NCI-H2029 treated with DMSO at 0.1 percent for 48 hours (cell line): ENCODE data around the gene ANKRD11.

ENCODE experiments used
- DNase-seq: peaks from one replicate; lab custom pipeline; 2025; lab: John Stamatoyannopoulos, UW

The ANKRD11 gene

DNA sequence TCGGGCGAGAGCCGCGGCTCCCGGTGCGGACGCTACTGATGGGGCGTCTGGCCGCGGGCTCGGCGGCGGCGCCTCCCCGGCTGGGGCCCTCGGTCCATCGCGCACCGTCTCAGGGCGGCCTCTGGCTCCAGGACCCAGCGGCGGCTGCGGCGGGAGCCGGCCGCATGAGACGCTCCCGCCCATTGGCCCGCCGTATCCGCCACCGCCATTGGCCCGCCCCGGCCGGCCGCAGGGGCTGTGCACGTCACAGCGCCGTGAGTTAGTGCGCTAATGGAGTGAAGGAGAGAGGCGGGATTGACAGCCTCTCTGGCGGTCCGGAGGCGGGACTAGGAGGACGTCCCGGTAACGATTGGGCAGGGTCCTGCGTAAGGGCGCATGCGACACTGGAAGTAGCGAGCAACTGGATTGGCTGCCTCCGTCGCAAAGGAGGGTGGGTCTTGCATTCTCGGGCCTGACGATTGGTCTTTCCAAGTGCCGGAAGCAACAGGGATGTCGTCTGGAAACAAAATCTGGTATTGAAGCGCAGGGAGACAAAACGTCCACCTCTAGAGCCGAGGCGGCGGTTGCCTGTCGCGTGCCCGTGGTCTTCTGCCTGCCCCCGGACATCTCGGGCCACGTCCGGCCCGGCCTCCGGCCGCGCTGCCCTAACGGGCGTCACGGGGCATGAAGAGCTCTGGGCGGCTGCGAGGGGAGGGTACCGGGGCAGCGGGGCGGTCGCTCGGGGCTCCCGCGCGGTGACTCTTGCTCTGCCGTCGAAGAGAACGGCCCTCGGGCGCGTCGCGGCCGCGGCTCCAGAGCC is at the start of gene ANKRD11:
Gene ANKRD11, minus strand, starts transcription at position 123 of the 799 bp plus-strand sequence. CDS start 173,542 bp downstream, outside the sequence.
- DNase-seq, result peak; percentile 62

DNA sequence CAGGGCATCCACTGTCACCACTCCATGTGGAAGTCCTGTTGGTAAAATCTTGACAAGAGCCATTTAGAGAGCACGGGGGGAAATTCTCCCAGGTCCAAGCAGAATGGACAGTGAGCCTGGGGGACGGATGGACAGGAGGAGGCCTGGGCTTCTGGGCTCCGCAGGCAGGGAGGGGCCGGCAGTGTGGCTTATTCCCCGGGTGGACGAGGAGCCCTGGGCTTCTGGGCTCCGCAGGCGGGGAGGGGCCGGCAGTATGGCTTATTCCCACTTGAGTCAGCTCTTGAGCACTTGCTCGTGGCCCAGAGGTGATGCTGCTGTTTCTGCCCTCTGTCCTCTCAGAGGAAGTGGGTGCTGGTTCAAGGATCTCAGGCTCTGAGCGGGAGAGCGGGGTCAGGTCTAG is 47.9 kb upstream of the ANKRD11 start:
- DNase-seq, result no peak

DNA sequence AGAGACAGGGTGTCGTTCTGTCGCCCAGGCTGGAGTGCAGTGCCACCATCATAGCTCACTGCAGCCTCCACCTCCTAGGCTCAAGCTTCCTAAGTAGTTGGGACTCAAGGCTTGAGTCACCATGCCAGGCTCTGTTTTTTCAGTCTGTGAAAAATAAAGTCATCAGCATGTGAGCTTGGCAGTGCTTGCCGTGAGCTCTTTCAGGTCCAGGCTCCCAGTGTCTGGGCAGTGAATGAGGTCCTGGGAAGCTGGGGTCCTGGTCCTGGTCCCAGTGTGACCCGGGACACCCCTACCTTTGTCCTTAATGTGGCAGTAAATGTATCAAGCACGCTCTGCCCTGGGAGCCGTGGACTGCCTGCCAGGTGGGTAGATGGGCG is 47.2 kb upstream of the ANKRD11 start:
- no peak for DNase-seq

DNA sequence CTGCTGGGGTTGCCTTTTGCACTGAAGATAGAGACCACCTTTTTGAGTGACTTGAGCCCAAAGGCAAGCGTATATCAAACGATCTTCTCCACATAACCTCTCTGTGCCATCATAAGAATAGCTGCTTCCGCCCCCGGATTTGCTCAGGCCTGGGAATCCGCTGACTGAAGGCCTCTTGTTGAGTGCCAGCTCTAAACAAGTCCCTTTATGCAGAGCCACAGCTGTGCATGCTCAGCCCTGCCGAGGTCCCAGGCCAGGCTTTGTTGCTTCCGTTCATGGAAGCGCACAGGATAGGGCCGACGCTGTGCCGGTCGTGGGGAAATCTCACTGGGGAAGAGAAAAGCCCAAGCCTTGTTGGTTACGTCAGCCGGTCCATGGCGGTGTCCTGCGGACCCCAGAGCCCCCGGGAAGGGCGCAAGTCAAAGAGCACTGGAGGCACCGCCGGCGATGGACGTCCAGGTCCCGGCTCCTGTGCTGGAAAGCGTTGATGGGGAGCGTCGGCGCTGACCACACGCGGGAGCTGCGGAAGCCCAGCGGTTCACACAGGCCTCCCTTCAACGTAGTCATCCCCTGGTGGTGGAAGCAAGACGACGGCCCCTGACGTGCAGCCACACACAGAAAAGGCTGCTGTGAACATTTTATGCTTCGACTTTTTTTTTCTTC is 46.7 kb upstream of the ANKRD11 start:
- no peak for DNase-seq

DNA sequence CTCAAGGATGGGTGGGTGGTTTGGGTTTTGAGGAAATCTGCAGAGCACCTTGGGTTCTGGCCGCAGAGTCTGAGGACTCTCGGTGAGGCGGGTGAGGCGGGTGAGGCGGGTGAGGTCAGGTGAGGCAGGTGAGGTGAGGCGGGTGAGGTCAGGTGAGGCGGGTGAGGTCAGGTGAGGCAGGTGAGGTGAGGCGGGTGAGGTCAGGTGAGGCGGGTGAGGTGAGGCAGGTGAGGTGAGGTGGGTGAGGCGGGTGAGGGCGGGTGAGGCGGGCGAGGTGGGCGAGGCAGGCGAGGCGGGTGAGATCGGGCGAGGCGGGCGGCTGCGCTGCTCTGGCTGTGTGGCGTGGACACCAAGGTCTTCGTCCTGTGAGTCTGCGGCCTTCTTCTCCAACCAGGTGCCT is 46.0 kb upstream of the ANKRD11 start:
- DNase-seq, result no peak

DNA sequence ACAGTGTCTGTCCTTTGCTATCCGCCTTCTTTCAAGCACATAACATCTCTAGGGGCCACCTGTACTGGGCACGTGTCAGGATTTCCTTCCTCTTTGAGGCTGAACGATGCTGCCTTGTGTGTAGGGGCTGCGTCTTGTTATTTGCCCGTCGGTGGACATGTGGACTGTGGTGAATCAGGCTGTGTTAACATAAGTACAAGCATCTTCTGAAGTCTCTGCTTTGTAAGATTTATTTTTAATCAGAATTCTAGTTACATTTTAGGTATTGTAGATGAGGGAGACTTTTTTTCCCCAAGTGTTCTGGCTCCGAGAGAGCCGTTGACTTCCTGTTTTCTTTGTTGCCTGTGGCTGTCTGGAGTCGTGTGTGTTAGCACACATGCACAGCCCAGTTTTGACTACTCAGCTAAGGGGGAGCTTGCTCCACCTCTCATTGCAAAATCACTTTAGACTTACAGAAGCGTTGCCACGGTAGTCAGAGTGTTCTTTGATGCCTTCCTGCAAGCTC is 43.9 kb upstream of the ANKRD11 start:
- no peak for DNase-seq

DNA sequence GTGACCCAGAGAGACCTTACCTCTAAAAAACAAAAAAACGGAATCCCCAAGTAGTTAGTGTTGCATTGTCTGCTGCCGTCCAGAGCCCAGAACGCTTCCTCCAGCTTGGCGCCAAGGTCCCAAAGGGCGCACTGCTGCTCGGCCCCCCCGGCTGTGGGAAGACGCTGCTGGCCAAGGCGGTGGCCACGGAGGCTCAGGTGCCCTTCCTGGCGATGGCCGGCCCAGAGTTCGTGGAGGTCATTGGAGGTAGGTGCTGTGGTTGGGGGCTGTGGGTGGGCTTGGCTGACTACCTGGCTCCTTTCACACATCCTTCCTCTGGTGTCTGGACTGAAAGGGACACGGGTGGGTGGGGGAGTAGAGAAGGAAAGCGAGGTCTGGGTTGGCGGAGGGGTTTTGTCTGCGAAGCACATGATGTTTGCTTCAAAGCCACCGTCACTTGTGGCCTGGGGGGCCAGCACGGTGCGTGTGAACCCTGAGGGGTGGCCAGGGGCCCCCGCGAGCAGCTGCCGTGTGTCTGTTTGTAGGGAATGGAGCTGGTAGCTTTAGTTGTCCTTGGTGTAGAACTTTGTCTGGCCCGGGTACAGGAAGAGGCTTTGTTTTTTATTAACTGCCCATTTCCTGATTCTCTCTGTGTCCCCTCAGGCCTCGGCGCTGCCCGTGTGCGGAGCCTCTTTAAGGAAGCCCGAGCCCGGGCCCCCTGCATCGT is 41.6 kb upstream of the ANKRD11 start:
- no peak for DNase-seq

DNA sequence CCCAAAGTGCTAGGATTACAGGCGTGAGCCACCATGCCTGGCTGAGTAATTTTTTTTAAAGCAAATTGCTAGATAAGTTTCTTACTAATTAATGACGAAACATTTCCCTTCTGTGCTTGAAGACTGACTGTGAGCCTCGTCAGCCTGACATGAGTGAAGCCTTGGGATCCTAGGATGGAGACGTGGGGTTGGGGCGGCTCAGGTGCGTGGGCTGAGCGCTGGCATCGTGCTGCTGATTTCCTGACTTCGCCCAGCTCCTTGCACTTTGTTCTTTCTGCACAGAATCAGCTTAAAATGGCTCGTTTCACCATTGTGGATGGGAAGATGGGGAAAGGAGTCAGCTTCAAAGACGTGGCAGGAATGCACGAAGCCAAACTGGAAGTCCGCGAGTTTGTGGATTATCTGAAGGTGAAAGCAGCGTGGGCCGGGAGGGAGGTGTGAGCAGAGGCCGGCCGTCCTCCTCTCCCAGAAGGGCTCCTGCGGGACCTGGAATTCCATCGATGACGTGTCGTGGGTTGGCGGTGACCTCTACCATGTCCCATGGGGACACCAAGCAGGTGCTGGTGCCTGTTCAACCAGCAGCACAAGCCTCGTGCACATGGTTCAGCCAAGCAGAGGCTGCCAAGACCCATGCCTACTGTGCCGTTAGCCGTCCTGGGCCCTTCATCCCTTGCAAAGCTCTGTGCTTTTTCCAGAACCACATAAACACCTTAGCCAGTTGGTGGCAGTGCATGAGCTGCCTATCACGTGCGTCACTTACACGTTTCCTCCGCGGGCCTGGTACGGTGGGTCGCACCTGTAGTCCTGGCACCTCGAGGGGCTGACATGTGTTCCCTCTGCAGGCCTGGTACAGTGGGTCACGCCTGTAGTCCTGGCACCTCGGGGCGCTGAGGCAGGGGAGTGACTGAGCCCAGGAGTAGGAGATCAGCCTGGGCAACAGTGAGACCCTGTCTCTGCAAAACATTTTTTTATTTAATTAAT is 40.3 kb upstream of the ANKRD11 start:
- no peak for DNase-seq

DNA sequence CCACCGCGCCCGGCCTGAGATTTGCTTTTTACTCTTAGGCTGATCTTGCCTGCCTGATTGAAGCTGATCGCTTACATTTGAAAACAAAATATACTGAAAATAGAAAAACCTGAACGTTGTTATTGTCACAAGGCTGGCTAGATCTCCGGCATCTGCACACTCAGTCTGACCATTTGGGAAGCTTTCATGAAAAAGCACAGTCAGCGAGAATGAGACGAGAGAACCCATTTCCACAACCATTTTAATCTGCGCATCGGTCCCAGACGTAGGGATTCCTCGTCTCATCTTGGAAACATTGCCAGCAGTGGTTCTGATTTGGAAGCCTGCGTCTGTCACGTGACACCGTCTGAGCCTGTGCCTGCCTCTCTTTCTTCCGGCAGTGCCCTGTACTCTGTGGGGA is 38.7 kb upstream of the ANKRD11 start:
- no peak for DNase-seq

DNA sequence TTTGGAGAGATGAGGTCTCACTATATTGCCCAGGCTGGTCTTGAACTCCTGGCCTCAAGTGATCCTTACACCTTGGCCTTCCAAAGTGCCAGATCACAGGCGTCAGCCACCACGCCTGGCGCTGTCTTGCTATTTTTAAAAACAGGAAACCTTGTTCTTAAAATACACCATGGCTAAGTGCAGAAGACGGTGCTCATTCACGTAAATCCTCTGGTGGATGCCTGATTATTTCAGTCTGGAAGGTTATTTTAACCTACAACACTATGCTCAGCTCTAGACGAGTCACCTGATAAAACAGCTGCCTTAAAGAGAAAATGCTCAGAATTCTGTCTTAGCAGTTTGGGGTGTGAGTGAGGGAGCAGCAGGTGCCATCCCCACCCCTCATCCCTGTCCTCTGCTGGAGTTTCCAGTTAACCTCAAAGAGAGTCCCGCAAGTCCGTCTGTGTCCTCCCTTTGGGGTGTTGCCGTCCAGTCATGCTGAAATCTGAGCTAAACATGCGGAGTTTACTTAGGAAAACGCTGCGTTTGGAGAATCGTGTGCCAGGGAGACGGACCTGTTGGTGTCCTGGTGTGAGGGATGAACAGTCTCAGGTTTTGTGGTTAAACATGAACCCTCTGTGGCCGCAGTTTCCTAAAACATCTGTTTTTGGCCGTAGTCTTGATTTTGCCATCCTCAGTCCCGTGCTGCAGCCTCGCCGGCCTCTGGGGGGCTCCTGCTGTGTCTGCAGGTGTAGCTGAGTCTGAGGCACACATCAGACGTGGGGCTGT is 35.0 kb upstream of the ANKRD11 start:
- DNase-seq, result no peak

DNA sequence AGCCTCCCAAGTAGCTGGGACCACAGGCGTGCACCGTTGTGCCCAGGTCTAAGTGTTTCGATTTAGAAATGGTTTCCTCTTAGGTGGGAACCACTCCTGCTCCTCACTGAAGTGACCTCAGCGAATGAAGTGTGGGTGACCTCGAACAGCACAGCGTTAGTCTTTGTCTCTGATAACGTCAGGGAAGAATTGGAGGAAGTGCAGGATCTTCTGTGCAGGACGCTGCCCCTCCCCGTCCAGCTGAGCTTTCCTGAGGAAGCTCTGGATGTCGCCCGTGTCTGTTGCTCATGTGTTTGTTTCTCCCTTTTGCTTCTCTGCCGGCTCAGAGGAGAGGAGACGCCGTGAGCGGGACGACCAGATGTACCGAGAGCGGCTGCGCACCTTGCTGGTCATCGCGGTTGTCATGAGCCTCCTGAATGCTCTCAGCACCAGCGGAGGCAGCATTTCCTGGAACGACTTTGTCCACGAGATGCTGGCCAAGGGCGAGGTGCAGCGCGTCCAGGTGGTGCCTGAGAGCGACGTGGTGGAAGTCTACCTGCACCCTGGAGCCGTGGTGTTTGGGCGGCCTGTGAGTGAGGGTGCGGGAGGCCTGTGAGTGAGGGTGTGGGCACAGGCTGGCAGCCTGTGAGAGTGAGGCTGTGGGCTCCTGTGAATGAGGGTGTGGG is 33.5 kb upstream of the ANKRD11 start:
- DNase-seq, result no peak

DNA sequence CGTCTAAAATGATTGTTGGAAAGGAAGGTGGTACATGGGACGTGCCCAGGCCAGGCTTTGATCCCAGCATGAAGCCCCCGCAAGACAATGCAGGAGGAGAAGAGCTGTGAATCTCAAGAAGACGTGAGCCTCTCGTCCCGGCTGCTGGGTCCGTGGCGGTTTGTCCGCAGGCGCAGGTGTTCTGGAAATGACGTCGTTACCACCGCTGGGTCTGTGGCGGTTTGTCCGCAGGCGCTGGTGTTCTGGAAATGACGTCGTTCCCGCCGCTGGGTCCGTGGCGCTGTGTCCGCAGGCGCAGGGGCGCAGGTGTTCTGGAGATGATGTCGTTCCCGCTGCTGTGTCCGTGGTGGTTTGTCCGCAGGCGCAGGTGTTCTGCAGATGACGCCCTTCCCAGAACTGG is 31.9 kb upstream of the ANKRD11 start:
- no peak for DNase-seq

DNA sequence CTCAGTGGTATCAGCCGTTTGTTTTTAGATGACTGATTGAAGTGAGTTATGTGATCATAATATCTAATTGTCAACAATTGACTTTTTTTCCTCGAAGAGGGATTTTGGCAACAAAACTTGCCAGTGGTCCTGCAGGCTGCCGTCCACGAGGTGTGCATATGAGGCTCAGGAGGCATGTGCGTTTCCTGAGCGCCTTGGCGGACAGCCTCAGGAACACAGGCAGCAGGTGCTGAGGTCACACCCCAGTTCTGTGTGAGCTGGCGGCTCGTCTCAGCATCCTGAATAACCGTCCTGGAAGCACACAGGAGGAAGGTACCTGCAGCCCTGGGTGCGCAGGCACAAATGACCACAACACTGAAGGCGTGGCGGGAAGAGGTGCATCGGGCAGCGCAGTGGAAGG is 29.5 kb upstream of the ANKRD11 start:
- no peak for DNase-seq

DNA sequence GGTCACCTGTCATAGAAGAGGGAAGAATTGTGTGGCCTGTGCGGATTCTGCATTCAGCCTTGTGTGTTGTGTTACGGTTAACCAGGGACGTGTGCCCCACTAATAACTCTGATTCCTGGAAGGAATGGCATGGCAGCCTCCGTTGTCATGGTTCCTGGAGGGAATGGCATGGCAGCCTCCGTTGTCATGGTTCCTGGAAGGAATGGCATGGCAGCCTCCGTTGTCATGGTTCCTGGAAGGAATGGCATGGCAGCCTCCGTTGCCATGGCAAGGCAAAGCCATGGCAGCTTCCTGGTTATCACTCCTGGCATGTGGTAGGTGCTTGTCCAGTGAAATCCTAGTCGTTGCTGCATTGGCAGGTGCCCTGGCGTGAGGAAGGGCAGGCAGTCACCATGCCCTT is 26.8 kb upstream of the ANKRD11 start:
- no peak for DNase-seq

DNA sequence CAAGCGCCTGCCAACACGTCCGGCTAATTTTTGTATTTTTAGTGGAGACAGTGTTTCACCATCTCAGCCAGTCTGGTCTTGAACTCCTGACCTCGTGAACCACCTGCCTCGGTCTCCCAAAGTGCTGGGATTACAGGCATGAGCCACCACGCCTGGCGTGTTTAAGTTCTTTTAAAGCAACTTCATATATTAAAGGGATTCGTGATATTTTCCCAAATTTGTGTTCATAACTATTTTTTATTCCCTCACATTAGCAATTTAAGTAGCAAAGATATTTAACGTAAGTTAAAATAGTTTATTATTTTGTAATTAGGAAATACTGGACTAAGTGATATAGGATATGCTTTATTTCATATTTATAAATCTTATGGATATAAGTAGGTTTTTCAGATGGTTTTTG is 22.1 kb upstream of the ANKRD11 start:
- DNase-seq, result no peak

DNA sequence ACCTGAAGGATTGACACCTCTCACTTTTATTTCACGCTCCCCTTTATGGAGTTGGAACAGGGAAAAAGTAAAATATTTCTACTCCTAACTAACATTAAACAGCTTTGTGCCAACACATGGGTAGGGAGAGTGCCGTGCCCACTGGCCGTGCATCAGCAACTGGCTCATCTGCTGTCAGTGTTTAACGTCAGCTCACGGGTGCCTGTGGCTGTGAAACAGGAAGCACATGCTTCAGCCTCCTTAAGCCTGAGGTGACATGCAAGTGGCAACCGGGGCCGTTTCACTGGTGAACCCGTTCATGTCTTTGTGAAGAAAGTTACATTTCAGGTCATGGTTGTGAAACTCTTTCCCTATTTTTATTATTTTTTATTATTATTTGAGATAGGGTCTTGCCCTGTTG is 21.0 kb upstream of the ANKRD11 start:
- DNase-seq, result no peak

DNA sequence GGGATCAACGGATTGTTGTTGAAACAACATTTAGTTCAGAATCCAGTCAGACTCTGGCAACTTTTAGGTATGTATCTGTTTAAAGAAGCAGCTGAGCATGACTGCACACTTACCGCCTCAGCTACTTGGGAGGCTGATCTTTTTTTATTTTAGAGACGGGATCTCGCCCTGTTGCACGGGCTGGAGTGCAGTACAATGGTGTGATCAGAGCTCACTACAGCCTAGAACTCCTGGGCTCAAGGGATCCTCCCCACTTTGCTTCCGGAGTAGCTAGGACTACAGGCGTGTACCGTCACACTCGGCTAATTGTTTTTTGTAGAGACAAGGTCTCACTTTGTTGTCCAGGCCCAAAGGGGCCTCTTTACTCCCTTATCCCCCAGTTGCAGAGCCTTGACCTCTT is 20.2 kb upstream of the ANKRD11 start:
- DNase-seq, result no peak

DNA sequence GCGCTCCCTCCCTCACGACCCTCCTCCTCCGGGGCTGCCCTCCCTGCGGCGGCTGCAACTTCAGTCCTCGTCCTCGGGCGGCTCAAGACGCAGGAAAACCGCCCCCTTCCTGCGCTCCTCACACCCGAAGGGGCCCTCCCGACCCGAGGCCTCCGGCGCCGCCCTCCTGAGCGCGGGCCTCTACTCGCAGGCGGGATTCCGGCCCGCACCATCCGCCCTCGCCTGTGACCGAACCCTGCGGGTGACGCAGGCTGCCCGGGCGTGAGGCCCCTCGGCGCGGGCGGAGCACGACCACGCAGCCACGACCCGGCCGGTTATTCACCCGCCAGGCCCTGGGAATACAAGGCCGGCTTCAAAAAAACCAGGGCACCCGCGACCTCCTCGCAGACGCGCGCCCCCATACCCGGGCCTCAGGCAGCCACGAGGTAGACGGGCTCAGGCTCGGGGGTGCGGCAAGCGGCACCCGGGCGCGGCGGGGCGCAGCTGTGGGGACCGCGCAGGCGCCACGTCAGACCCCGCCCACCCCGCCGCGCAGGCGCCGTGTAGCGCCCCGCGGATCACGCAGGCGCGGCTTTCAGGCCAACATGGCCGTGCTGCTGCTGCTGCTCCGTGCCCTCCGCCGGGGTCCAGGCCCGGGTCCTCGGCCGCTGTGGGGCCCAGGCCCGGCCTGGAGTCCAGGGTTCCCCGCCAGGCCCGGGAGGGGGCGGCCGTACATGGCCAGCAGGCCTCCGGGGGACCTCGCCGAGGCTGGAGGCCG is 17.7 kb upstream of the ANKRD11 start, which contains the start of gene SPG7:
Gene SPG7, plus strand, starts transcription at position 570 of the 757 bp plus-strand sequence. Its CDS starts 15 bp downstream, at position 585.
- DNase-seq, result no peak

DNA sequence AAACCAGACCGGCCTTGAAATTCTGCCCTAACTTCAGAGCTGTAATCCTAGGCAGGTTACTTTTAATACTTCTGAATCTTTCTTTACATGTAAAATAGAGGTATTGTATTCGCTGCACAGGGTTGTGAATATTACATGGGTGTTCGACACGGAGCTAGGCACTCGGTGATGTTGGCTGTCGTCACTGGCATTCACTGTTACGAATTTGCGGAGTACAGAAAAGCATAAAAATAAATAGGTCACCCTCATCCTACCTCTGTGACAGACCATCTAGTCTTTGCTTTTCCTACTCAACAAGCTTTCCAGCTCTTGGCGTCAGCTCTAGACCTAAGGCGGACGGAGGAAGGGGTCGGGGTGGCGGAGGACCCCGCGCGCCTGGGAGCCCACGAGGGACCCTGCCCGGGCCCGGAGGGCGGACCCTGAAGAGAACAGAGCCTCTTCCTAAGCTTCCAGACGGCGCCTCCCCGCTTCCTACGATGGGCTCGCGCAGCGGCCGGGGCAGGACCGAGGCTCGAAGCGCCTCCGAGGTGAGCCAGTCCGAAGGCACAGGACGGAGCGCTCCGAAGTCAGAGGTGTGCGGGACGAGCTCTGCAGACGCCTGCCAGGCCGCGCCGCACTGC is 17.0 kb upstream of the ANKRD11 start:
- DNase-seq, result no peak
